WTC11 (cell line): Measurements from ENCODE around the gene OPALIN. TPM values are rescaled to one million over a fixed set of nuclear protein-coding genes. Genes with fewer than 3 reads are reported as not detected.
A peak's percentile ranks its signal among the peaks of the same experiment; 100 is the strongest.

Source experiments
- ATAC-seq: fragments of 200-7000 bp; cut with Tn5 transposase; 2 replicates; pipeline ENCODE4 v1.10.0; 2021; ENCODE audit warnings: mild to moderate bottlenecking, moderate library complexity
- CTCF ChIA-PET: fragments of 300-600 bp; sonication (Branson Sonifier 250); formaldehyde crosslinking; loops from one replicate; lab custom pipeline; 2021; ENCODE audit warnings: antibody characterized with exemption; lab: Charles Lee
- POLR2A ChIA-PET: fragments of 350-600 bp; sonication (Branson Sonifier 250); formaldehyde crosslinking; loops from one replicate; lab custom pipeline; 2021; ENCODE audit warnings: antibody characterized with exemption; lab: Charles Lee
- DNase-seq: peaks from one replicate; pipeline ENCODE4 v3.0.0; 2021; ENCODE audit warnings: low spot score
- H3K27ac Mint-ChIP-seq: 2 replicates; pipeline ENCODE4 v1.8.0; 2021; ENCODE audit warnings: mixed read lengths
- H3K27me3 Mint-ChIP-seq: 2 replicates; pipeline ENCODE4 v1.8.0; 2021; ENCODE audit warnings: low read depth, mild to moderate bottlenecking, moderate library complexity, mixed read lengths
- H3K36me3 Mint-ChIP-seq: 2 replicates; pipeline ENCODE4 v1.8.0; 2021; ENCODE audit warnings: mixed read lengths
- H3K4me1 Mint-ChIP-seq: 2 replicates; pipeline ENCODE4 v1.8.0; 2022; ENCODE audit warnings: mixed read lengths
- H3K4me3 Mint-ChIP-seq: 2 replicates; pipeline ENCODE4 v1.8.0; 2021; ENCODE audit warnings: mild to moderate bottlenecking, moderate library complexity, mixed read lengths
- H3K9me3 Mint-ChIP-seq: 2 replicates; pipeline ENCODE4 v1.8.0; 2021; ENCODE audit warnings: mixed read lengths
- ATF1 ChIP-seq: sonication (generic); formaldehyde crosslinking; IDR thresholded peaks from 2 replicates; pipeline ENCODE4 v1.8.1; 2023; ENCODE audit warnings: mild to moderate bottlenecking, moderate library complexity, missing genetic modification reagents
- CREB1 ChIP-seq: sonication (generic); formaldehyde crosslinking; IDR thresholded peaks from 2 replicates; pipeline ENCODE4 v1.8.0; 2023; ENCODE audit warnings: mild to moderate bottlenecking, missing genetic modification reagents
- FOXJ3 ChIP-seq: sonication (generic); formaldehyde crosslinking; IDR thresholded peaks from 2 replicates; pipeline ENCODE4 v1.9.0; 2021; ENCODE audit warnings: missing genetic modification reagents, mild to moderate bottlenecking, borderline replicate concordance
- GABPB1 ChIP-seq: sonication (generic); formaldehyde crosslinking; IDR thresholded peaks from 2 replicates; pipeline ENCODE4 v1.8.1; 2023; ENCODE audit warnings: mild to moderate bottlenecking, missing genetic modification reagents
- GTF2I ChIP-seq: fragments of 250-450 bp; sonication (Bioruptor Pico); conservative IDR thresholded peaks from 2 replicates; pipeline ENCODE4 v1.4.0; 2021; ENCODE audit warnings: mild to moderate bottlenecking
- MXD4 ChIP-seq: fragments of 250-450 bp; sonication (Bioruptor Pico); IDR thresholded peaks from 2 replicates; pipeline ENCODE4 v1.8.0; 2021; ENCODE audit warnings: mild to moderate bottlenecking, moderate library complexity, borderline replicate concordance
- NR2C2 ChIP-seq: sonication (generic); formaldehyde crosslinking; IDR thresholded peaks from 2 replicates; pipeline ENCODE4 v1.8.0; 2022; ENCODE audit warnings: mild to moderate bottlenecking, missing genetic modification reagents
- RELA ChIP-seq: sonication (generic); formaldehyde crosslinking; IDR thresholded peaks from 2 replicates; pipeline ENCODE4 v1.8.1; 2022; ENCODE audit warnings: missing genetic modification reagents, mild to moderate bottlenecking, borderline replicate concordance
- total RNA-seq: library from RNA; stranded (reverse); gene quantifications from 3 replicates; pipeline ENCODE4 v1.2.3, GENCODE V29; 2021
- TF ChIP-seq, protein P1 (sequence below): sonication (generic); formaldehyde crosslinking; IDR thresholded peaks from 2 replicates; pipeline ENCODE4 v1.8.1; 2022; ENCODE audit warnings: mild to moderate bottlenecking, missing genetic modification reagents, moderate library complexity, borderline replicate concordance
- TF ChIP-seq, protein P2 (sequence below): fragments of 250-450 bp; sonication (Bioruptor Pico); IDR thresholded peaks from 2 replicates; pipeline ENCODE4 v1.9.0; 2021; ENCODE audit warnings: moderate library complexity, mild to moderate bottlenecking, inconsistent platforms, borderline replicate concordance
- TF ChIP-seq, protein P3 (sequence below): sonication (generic); formaldehyde crosslinking; IDR thresholded peaks from 2 replicates; pipeline ENCODE4 v1.8.1; 2022; ENCODE audit warnings: mild to moderate bottlenecking, moderate library complexity, missing genetic modification reagents
- TF ChIP-seq, protein P4 (sequence below): sonication (generic); formaldehyde crosslinking; IDR thresholded peaks from 2 replicates; pipeline ENCODE4 v1.8.1; 2023; ENCODE audit warnings: mild to moderate bottlenecking, missing genetic modification reagents, borderline replicate concordance
- TF ChIP-seq, protein P5 (sequence below): sonication (generic); formaldehyde crosslinking; IDR thresholded peaks from 2 replicates; pipeline ENCODE4 v1.8.0; 2022; ENCODE audit warnings: mild to moderate bottlenecking, missing genetic modification reagents
- TF ChIP-seq, protein P6 (sequence below): sonication (generic); formaldehyde crosslinking; IDR thresholded peaks from 2 replicates; pipeline ENCODE4 v1.8.1; 2023; ENCODE audit warnings: mild to moderate bottlenecking, missing genetic modification reagents, moderate library complexity
- TF ChIP-seq, protein P7 (sequence below): sonication (generic); formaldehyde crosslinking; IDR thresholded peaks from 2 replicates; pipeline ENCODE4 v1.8.1; 2022; ENCODE audit warnings: low read depth, mild to moderate bottlenecking, moderate library complexity, missing genetic modification reagents, borderline replicate concordance
- TF ChIP-seq, protein P8 (sequence below): sonication (generic); formaldehyde crosslinking; IDR thresholded peaks from 2 replicates; pipeline ENCODE4 v1.8.0; 2023; ENCODE audit warnings: missing genetic modification reagents, mild to moderate bottlenecking, borderline replicate concordance

OPALIN gene
- total RNA-seq, 1 experiment from 2014 or later, result 0.04 TPM

DNA sequence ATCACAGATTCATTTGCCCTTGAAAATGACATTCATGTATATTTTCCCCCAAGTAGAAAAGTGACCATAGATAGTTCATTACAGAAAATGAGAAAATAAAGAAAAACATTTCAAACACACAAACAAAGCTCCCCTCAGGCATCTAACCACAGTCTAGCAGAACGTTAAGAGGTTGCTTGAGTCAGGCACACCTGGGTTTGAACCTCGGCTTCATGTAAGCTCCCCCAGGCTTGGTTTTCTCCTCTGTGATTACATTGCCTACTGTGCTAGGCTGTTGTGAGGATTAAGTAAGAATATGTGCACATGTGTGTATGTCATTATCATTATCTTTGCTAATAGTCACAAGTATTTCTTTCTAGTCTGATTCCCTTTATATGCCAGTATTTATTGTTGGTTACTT, 45.5 kb downstream of the OPALIN start (continued):
- TF ChIP-seq GTF2I (CRISPR knock-in tag), result no peak

DNA sequence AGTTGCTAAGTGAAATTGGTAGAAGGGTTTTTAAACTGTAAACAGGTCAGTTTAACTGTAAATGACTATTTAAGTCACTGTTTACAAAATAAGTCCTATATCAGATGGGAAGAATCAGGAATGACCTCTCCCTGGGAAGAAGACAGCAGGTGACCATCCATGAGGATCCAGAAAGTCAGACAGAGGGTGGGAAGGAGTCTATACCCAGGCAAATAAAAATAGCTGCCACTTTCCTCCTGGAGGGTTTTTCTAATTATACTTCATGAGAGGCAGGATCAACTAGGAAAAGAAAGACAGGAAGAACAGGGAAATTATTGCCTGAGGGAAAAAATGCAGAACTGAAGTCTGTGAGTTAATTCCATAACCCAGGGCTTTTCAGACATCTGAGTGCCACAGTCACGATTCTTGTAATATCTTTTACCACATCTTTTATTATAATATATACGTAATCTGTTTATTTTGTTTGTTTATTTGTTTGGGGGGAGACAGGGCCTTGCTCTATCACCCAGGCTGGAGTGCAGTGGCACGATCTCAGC, 47.6 kb downstream of the OPALIN start:
- H3K9me3 Mint-ChIP-seq, result no peaks in the 10 kb centered on the region
- H3K4me3 Mint-ChIP-seq, result 0 out of 2 replicates have a peak overlapping the region, but pooled peaks have one; percentile 36
- no peak for DNase-seq
- no peaks in the 10 kb centered on the region for H3K36me3 Mint-ChIP-seq
- CTCF ChIA-PET, result interaction anchor here (1.4 to 8.4 kb wide), 3 partner anchors 13 to 82 kb away, joined by 6 to 62 read pairs (median 14); no protein-coding TSS in a partner anchor
- H3K27me3 Mint-ChIP-seq, result no peaks in the 10 kb centered on the region
- H3K27ac Mint-ChIP-seq, result peak overlapping the region; percentile 89
- H3K4me1 Mint-ChIP-seq, result peaks cover 79% of the 10 kb centered on the region
- POLR2A ChIA-PET, result no interaction called here
- ATAC-seq, result no peak
- TF ChIP-seq, protein P1, sequence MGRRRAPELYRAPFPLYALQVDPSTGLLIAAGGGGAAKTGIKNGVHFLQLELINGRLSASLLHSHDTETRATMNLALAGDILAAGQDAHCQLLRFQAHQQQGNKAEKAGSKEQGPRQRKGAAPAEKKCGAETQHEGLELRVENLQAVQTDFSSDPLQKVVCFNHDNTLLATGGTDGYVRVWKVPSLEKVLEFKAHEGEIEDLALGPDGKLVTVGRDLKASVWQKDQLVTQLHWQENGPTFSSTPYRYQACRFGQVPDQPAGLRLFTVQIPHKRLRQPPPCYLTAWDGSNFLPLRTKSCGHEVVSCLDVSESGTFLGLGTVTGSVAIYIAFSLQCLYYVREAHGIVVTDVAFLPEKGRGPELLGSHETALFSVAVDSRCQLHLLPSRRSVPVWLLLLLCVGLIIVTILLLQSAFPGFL (CRISPR knock-in tag), result no peak
- TF ChIP-seq FOXJ3 (CRISPR knock-in tag) (no peak), ATF1 (CRISPR knock-in tag) (no peak), MXD4 (CRISPR knock-in tag) (no peak), NR2C2 (CRISPR knock-in tag) (no peak), GABPB1 (CRISPR knock-in tag) (no peak), RELA (CRISPR knock-in tag) (no peak), CREB1 (CRISPR knock-in tag) (no peak)
- TF ChIP-seq, protein P2, sequence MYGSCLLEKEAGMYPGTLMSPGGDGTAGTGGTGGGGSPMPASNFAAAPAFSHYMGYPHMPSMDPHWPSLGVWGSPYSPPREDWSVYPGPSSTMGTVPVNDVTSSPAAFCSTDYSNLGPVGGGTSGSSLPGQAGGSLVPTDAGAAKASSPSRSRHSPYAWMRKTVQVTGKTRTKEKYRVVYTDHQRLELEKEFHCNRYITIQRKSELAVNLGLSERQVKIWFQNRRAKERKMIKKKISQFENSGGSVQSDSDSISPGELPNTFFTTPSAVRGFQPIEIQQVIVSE (CRISPR knock-in tag), result no peak
- TF ChIP-seq, protein P3, sequence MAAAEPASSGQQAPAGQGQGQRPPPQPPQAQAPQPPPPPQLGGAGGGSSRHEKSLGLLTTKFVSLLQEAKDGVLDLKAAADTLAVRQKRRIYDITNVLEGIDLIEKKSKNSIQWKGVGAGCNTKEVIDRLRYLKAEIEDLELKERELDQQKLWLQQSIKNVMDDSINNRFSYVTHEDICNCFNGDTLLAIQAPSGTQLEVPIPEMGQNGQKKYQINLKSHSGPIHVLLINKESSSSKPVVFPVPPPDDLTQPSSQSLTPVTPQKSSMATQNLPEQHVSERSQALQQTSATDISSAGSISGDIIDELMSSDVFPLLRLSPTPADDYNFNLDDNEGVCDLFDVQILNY (CRISPR knock-in tag), result no peak
- TF ChIP-seq, protein P4, sequence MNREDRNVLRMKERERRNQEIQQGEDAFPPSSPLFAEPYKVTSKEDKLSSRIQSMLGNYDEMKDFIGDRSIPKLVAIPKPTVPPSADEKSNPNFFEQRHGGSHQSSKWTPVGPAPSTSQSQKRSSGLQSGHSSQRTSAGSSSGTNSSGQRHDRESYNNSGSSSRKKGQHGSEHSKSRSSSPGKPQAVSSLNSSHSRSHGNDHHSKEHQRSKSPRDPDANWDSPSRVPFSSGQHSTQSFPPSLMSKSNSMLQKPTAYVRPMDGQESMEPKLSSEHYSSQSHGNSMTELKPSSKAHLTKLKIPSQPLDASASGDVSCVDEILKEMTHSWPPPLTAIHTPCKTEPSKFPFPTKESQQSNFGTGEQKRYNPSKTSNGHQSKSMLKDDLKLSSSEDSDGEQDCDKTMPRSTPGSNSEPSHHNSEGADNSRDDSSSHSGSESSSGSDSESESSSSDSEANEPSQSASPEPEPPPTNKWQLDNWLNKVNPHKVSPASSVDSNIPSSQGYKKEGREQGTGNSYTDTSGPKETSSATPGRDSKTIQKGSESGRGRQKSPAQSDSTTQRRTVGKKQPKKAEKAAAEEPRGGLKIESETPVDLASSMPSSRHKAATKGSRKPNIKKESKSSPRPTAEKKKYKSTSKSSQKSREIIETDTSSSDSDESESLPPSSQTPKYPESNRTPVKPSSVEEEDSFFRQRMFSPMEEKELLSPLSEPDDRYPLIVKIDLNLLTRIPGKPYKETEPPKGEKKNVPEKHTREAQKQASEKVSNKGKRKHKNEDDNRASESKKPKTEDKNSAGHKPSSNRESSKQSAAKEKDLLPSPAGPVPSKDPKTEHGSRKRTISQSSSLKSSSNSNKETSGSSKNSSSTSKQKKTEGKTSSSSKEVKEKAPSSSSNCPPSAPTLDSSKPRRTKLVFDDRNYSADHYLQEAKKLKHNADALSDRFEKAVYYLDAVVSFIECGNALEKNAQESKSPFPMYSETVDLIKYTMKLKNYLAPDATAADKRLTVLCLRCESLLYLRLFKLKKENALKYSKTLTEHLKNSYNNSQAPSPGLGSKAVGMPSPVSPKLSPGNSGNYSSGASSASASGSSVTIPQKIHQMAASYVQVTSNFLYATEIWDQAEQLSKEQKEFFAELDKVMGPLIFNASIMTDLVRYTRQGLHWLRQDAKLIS, result no peak
- TF ChIP-seq, protein P5, sequence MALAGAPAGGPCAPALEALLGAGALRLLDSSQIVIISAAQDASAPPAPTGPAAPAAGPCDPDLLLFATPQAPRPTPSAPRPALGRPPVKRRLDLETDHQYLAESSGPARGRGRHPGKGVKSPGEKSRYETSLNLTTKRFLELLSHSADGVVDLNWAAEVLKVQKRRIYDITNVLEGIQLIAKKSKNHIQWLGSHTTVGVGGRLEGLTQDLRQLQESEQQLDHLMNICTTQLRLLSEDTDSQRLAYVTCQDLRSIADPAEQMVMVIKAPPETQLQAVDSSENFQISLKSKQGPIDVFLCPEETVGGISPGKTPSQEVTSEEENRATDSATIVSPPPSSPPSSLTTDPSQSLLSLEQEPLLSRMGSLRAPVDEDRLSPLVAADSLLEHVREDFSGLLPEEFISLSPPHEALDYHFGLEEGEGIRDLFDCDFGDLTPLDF (CRISPR knock-in tag), result no peak
- TF ChIP-seq, protein P6, sequence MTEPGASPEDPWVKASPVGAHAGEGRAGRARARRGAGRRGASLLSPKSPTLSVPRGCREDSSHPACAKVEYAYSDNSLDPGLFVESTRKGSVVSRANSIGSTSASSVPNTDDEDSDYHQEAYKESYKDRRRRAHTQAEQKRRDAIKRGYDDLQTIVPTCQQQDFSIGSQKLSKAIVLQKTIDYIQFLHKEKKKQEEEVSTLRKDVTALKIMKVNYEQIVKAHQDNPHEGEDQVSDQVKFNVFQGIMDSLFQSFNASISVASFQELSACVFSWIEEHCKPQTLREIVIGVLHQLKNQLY (CRISPR knock-in tag), result no peak
- TF ChIP-seq, protein P7, sequence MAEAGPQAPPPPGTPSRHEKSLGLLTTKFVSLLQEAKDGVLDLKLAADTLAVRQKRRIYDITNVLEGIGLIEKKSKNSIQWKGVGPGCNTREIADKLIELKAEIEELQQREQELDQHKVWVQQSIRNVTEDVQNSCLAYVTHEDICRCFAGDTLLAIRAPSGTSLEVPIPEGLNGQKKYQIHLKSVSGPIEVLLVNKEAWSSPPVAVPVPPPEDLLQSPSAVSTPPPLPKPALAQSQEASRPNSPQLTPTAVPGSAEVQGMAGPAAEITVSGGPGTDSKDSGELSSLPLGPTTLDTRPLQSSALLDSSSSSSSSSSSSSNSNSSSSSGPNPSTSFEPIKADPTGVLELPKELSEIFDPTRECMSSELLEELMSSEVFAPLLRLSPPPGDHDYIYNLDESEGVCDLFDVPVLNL (CRISPR knock-in tag), result no peak
- TF ChIP-seq, protein P8, sequence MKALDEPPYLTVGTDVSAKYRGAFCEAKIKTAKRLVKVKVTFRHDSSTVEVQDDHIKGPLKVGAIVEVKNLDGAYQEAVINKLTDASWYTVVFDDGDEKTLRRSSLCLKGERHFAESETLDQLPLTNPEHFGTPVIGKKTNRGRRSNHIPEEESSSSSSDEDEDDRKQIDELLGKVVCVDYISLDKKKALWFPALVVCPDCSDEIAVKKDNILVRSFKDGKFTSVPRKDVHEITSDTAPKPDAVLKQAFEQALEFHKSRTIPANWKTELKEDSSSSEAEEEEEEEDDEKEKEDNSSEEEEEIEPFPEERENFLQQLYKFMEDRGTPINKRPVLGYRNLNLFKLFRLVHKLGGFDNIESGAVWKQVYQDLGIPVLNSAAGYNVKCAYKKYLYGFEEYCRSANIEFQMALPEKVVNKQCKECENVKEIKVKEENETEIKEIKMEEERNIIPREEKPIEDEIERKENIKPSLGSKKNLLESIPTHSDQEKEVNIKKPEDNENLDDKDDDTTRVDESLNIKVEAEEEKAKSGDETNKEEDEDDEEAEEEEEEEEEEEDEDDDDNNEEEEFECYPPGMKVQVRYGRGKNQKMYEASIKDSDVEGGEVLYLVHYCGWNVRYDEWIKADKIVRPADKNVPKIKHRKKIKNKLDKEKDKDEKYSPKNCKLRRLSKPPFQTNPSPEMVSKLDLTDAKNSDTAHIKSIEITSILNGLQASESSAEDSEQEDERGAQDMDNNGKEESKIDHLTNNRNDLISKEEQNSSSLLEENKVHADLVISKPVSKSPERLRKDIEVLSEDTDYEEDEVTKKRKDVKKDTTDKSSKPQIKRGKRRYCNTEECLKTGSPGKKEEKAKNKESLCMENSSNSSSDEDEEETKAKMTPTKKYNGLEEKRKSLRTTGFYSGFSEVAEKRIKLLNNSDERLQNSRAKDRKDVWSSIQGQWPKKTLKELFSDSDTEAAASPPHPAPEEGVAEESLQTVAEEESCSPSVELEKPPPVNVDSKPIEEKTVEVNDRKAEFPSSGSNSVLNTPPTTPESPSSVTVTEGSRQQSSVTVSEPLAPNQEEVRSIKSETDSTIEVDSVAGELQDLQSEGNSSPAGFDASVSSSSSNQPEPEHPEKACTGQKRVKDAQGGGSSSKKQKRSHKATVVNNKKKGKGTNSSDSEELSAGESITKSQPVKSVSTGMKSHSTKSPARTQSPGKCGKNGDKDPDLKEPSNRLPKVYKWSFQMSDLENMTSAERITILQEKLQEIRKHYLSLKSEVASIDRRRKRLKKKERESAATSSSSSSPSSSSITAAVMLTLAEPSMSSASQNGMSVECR (CRISPR knock-in tag), result no peak
